Neural cell (in vitro differentiated cells): Measurements from ENCODE around the gene NFAM1.

Experiments used
- EP300 ChIP-seq: fragments of 450-650 bp; conservative IDR thresholded peaks from 2 replicates; pipeline ENCODE4 v1.6.1; 2014; ENCODE audit warnings: antibody characterized with exemption, mild to moderate bottlenecking, moderate library complexity; ENCODE audit not compliant: poor library complexity, severe bottlenecking
- POLR2AphosphoS5 ChIP-seq: IDR thresholded peaks from 2 replicates; pipeline ENCODE4 v1.6.1; 2012
- SMC3 ChIP-seq: fragments of 450-650 bp; conservative IDR thresholded peaks from 2 replicates; pipeline ENCODE4 v1.6.1; 2014; ENCODE audit warnings: antibody characterized with exemption, mild to moderate bottlenecking, moderate library complexity; ENCODE audit not compliant: poor library complexity
- TF ChIP-seq, protein P1 (sequence below): fragments of 450-650 bp; IDR thresholded peaks from 2 replicates; pipeline ENCODE4 v1.5.1; 2014; ENCODE audit warnings: antibody characterized with exemption, mild to moderate bottlenecking, moderate library complexity; ENCODE audit not compliant: poor library complexity, severe bottlenecking
- TF ChIP-seq, protein P2 (sequence below): IDR thresholded peaks from 2 replicates; pipeline ENCODE4 v1.6.1; 2012; ENCODE audit warnings: borderline replicate concordance

GRCh38 chr22:42425989-42426355 lies 6.2 kb downstream of the NFAM1 start:
- TF ChIP-seq, protein P1, sequence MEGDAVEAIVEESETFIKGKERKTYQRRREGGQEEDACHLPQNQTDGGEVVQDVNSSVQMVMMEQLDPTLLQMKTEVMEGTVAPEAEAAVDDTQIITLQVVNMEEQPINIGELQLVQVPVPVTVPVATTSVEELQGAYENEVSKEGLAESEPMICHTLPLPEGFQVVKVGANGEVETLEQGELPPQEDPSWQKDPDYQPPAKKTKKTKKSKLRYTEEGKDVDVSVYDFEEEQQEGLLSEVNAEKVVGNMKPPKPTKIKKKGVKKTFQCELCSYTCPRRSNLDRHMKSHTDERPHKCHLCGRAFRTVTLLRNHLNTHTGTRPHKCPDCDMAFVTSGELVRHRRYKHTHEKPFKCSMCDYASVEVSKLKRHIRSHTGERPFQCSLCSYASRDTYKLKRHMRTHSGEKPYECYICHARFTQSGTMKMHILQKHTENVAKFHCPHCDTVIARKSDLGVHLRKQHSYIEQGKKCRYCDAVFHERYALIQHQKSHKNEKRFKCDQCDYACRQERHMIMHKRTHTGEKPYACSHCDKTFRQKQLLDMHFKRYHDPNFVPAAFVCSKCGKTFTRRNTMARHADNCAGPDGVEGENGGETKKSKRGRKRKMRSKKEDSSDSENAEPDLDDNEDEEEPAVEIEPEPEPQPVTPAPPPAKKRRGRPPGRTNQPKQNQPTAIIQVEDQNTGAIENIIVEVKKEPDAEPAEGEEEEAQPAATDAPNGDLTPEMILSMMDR = no peak
- TF ChIP-seq POLR2AphosphoS5 (no peak), SMC3 (no peak), EP300 (no peak)
- TF ChIP-seq, protein P2, sequence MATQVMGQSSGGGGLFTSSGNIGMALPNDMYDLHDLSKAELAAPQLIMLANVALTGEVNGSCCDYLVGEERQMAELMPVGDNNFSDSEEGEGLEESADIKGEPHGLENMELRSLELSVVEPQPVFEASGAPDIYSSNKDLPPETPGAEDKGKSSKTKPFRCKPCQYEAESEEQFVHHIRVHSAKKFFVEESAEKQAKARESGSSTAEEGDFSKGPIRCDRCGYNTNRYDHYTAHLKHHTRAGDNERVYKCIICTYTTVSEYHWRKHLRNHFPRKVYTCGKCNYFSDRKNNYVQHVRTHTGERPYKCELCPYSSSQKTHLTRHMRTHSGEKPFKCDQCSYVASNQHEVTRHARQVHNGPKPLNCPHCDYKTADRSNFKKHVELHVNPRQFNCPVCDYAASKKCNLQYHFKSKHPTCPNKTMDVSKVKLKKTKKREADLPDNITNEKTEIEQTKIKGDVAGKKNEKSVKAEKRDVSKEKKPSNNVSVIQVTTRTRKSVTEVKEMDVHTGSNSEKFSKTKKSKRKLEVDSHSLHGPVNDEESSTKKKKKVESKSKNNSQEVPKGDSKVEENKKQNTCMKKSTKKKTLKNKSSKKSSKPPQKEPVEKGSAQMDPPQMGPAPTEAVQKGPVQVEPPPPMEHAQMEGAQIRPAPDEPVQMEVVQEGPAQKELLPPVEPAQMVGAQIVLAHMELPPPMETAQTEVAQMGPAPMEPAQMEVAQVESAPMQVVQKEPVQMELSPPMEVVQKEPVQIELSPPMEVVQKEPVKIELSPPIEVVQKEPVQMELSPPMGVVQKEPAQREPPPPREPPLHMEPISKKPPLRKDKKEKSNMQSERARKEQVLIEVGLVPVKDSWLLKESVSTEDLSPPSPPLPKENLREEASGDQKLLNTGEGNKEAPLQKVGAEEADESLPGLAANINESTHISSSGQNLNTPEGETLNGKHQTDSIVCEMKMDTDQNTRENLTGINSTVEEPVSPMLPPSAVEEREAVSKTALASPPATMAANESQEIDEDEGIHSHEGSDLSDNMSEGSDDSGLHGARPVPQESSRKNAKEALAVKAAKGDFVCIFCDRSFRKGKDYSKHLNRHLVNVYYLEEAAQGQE = no peak
